Osteocyte (in vitro differentiated cells): ENCODE measurements around the gene HRNR. TPM values are rescaled to one million over a fixed set of nuclear protein-coding genes. Genes with fewer than 3 reads are reported as not detected.

Experiments used
- DNase-seq: peaks from one replicate; pipeline ENCODE4 v3.0.0; 2021; ENCODE audit warnings: mixed read lengths; ENCODE audit not compliant: unreplicated experiment; ENCODE audit errors: extremely low spot score
- H3K27ac Mint-ChIP-seq: one replicate; pipeline ENCODE4 v1.8.0; 2021; ENCODE audit warnings: mild to moderate bottlenecking, mixed read lengths; ENCODE audit not compliant: unreplicated experiment
- H3K27me3 Mint-ChIP-seq: one replicate; pipeline ENCODE4 v1.8.0; 2021; ENCODE audit warnings: mixed read lengths; ENCODE audit not compliant: unreplicated experiment
- H3K36me3 Mint-ChIP-seq: one replicate; pipeline ENCODE4 v1.8.0; 2021; ENCODE audit warnings: mixed read lengths; ENCODE audit not compliant: unreplicated experiment
- H3K4me1 Mint-ChIP-seq: one replicate; pipeline ENCODE4 v1.8.0; 2021; ENCODE audit warnings: mixed read lengths; ENCODE audit not compliant: unreplicated experiment
- H3K4me3 Mint-ChIP-seq: one replicate; pipeline ENCODE4 v1.8.0; 2021; ENCODE audit warnings: mild to moderate bottlenecking, moderate library complexity, mixed read lengths; ENCODE audit not compliant: unreplicated experiment
- H3K9me3 Mint-ChIP-seq: one replicate; pipeline ENCODE4 v1.8.0; 2021; ENCODE audit warnings: mixed read lengths; ENCODE audit not compliant: unreplicated experiment
- CTCF ChIP-seq: fragments of 200-600 bp; sonication (generic); IDR thresholded peaks from 2 replicates; pipeline ENCODE4 v1.5.0; 2021; ENCODE audit warnings: antibody characterized with exemption, mild to moderate bottlenecking, moderate library complexity
- total RNA-seq: library from RNA; stranded (reverse); gene quantifications from 2 replicates; pipeline ENCODE4 v1.2.1, GENCODE V29; 2021

Gene HRNR
- total RNA-seq, 1 donor from 2014 or later, result not detected

- Mint-ChIP-seq H3K4me1 (no peaks in the 10 kb centered on the region), H3K36me3 (no peaks in the 10 kb centered on the region), H3K27ac (no peak overlapping the region), H3K27me3 (no peaks in the 10 kb centered on the region), H3K4me3 (no peak overlapping the region), H3K9me3 (peaks cover 4% of the 10 kb centered on the region)
- TF ChIP-seq CTCF, result no peak
- no peak for DNase-seq
These were observed 20.7 kb upstream of the HRNR start for GRCh38 chr1:152244576-152245273.

DNA sequence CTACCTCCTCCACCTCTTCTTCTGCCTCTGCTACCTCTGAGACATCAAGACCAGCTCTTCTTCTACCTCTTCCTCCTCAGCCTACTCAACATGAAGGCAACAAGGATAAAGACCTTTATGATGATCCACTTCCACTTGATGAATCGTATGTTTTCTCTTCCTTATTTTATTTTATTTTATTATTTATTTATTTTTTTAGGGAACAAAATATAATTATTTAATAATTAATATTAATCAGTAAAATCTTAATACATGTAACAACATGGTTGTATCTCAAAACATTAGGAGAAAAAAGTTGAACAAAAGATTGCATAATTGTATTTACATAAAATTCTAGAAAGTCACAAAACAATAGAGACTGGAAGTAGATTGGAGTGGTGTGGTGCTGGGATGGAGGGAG, 13.1 kb upstream of the HRNR start:
- Mint-ChIP-seq H3K4me3 (no peak overlapping the region), H3K36me3 (no peaks in the 10 kb centered on the region), H3K27ac (no peak overlapping the region), H3K9me3 (no peaks in the 10 kb centered on the region), H3K4me1 (no peaks in the 10 kb centered on the region), H3K27me3 (no peaks in the 10 kb centered on the region)
- DNase-seq, result no peak
- TF ChIP-seq CTCF, result no peak

DNA sequence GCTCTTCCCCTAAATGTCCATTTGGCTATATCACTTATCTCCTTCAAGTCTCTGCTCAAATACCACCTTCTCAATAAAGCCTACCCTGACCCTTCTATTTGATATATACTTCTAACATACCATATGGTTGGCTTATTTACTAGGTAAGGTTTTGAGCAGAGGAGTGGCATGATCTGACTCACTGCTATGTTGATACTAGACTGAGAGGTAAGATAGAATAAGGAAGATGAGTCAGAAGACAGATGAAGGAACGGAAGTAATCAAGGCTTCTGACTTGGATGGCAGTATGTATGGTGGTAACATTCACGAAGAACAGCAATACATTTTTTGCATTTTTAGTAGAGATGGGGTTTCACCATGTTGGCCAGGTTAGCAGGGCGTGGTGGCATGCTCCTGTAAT, 4.8 kb upstream of the HRNR start:
- Mint-ChIP-seq H3K27ac (no peak overlapping the region), H3K36me3 (no peaks in the 10 kb centered on the region), H3K4me1 (no peaks in the 10 kb centered on the region), H3K4me3 (no peak overlapping the region), H3K9me3 (no peaks in the 10 kb centered on the region), H3K27me3 (no peaks in the 10 kb centered on the region)
- no peak for TF ChIP-seq CTCF
- DNase-seq, result no peak

DNA sequence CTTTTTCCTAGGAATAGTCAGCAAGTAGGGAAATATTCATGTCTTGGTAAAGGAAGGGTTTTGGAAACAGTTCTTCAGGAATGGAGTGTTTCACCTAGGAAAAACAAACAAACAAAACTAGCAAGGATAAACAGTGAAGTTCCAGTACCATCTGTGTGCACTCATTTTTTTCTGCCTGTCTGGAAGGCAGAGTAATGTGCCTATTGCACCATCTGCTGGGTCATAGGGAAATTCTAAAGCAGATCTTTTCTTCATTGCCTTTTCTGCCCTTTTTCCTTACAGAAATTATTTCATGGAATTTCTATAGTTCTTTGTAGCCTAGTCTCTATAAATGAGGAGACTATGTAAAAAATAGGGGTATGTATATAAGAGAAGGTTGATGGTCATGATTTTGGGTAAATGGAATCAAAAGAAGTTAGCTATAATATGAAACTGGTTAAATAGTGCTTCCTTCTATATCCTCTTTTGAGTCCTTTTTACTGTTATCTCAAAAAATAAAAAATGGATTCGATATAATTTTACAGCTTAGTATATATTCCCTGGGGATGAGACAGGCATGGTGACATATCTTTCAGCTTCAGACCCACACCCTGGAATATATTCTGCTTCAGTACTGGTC, 3.4 kb upstream of the HRNR start:
- Mint-ChIP-seq H3K4me3 (no peak overlapping the region), H3K4me1 (no peaks in the 10 kb centered on the region), H3K9me3 (no peaks in the 10 kb centered on the region), H3K27me3 (no peaks in the 10 kb centered on the region), H3K36me3 (no peaks in the 10 kb centered on the region), H3K27ac (no peak overlapping the region)
- DNase-seq, result no peak
- TF ChIP-seq CTCF, result no peak

DNA sequence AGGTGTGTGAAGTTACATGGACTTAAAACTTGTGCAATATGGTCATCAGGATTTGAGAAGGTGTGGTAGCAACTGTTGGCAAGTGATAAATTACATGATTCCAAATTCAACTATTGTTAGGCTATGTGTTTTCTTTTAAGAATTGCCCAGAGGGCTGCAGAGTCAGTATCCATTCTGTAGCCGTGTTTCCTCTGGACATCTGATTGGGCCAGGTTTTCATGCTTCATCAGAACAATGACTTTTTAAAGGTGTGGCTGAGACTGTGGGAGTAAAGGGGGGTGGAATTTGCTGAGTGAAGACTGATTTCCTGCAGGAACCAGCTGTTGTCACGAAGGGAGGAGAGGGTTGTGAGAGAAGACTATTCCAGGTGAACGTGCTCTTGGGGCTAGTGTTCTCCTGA, 1.7 kb upstream of the HRNR start:
- H3K36me3 Mint-ChIP-seq, result no peaks in the 10 kb centered on the region

More for the DNA sequence above, 1.7 kb upstream of the HRNR start:
- H3K4me3 Mint-ChIP-seq, result no peak overlapping the region
- no peak for DNase-seq
- H3K4me1 Mint-ChIP-seq, result no peaks in the 10 kb centered on the region
- H3K27ac Mint-ChIP-seq, result no peak overlapping the region
- peaks cover under 1% of the 10 kb centered on the region for H3K9me3 Mint-ChIP-seq
- no peaks in the 10 kb centered on the region for H3K27me3 Mint-ChIP-seq
- TF ChIP-seq CTCF, result no peak
